K562 (cell line): Measurements from ENCODE around the gene ZNF488. TPM values are rescaled to one million over a fixed set of nuclear protein-coding genes. Genes with fewer than 3 reads are reported as not detected.
A peak's percentile ranks its signal among the peaks of the same experiment; 100 is the strongest.

Experiments used
- ATF1 ChIP-seq, 2 experiments: fragments of 450-650 bp in 1 of 2; IDR thresholded peaks; 2 replicates each; pipeline ENCODE4 v1.6.1; 2016; ENCODE audit warnings: missing compliant biosample characterization in 1 of 2, missing genetic modification characterization in 1 of 2
- CC2D1A ChIP-seq: fragments of 450-650 bp; IDR thresholded peaks from 2 replicates; pipeline ENCODE4 v1.6.1; 2017; ENCODE audit warnings: mild to moderate bottlenecking
- CEBPB ChIP-seq: fragments of 450-650 bp; IDR thresholded peaks from 2 replicates; pipeline ENCODE4 v1.6.1; 2016; ENCODE audit warnings: missing genetic modification characterization, missing compliant biosample characterization
- CEBPG ChIP-seq, 3 experiments: fragments of 200-800 bp in 1 of 3; sonication (Bioruptor generic) in 1 of 3; sonication (generic) in 1 of 3; formaldehyde crosslinking in 1 of 3; IDR thresholded peaks in 2 of 3; conservative IDR thresholded peaks in 1 of 3; 2 replicates each; pipeline versions ENCODE4 v1.6.1 to v1.8.0; 2016 to 2022; ENCODE audit warnings: missing compliant biosample characterization in 2 of 3, missing genetic modification characterization in 2 of 3, mild to moderate bottlenecking in 1 of 3, missing genetic modification reagents in 1 of 3
- FIP1L1 ChIP-seq: fragments of 200-400 bp; formaldehyde crosslinking; IDR thresholded peaks from 2 replicates; pipeline ENCODE4 v1.6.1; 2018; ENCODE audit warnings: mild to moderate bottlenecking, low read depth, low read length; ENCODE audit not compliant: poor library complexity, severe bottlenecking
- GABPA ChIP-seq: fragments of 200-800 bp; sonication (Bioruptor generic); conservative IDR thresholded peaks from 2 replicates; pipeline ENCODE4 v1.6.1; 2016; ENCODE audit warnings: low read depth, missing genetic modification characterization, missing compliant biosample characterization
- HEY1 ChIP-seq: fragments of 250-450 bp; sonication (Bioruptor Pico); IDR thresholded peaks from 2 replicates; pipeline ENCODE4 v1.5.0; 2020; ENCODE audit warnings: mild to moderate bottlenecking, moderate library complexity, borderline replicate concordance
- HNRNPH1 ChIP-seq: fragments of 200-400 bp; formaldehyde crosslinking; optimal IDR thresholded peaks from 2 replicates; pipeline ENCODE3; 2017; ENCODE audit warnings: low read depth, mild to moderate bottlenecking, low read length, moderate library complexity
- HNRNPUL1 ChIP-seq: fragments of 200-400 bp; formaldehyde crosslinking; IDR thresholded peaks from 2 replicates; pipeline ENCODE4 v1.6.1; 2017; ENCODE audit warnings: low read length
- KAT7 ChIP-seq: sonication (generic); formaldehyde crosslinking; IDR thresholded peaks from 2 replicates; pipeline ENCODE4 v1.8.0; 2022; ENCODE audit warnings: missing genetic modification reagents, mild to moderate bottlenecking, borderline replicate concordance
- MBD2 ChIP-seq: sonication (generic); IDR thresholded peaks from 2 replicates; pipeline ENCODE4 v1.6.1; 2016; ENCODE audit warnings: low read depth, borderline replicate concordance
- NR2F6 ChIP-seq: fragments of 450-650 bp; formaldehyde crosslinking; IDR thresholded peaks from 2 replicates; pipeline ENCODE4 v1.4.0; 2020; ENCODE audit warnings: mild to moderate bottlenecking
- RBM39 ChIP-seq: fragments of 200-400 bp; formaldehyde crosslinking; optimal IDR thresholded peaks from 2 replicates; pipeline ENCODE3; 2018; ENCODE audit warnings: low read depth, low read length
- RFX1 ChIP-seq: fragments of 450-650 bp; IDR thresholded peaks from 2 replicates; pipeline ENCODE4 v1.6.1; 2016; ENCODE audit warnings: mild to moderate bottlenecking, moderate library complexity
- SETDB1 ChIP-seq: IDR thresholded peaks from one replicate; pipeline ENCODE4 v1.6.1; 2012; ENCODE audit warnings: low read length, control low read depth, inconsistent platforms
- SMAD3 ChIP-seq: fragments of 450-650 bp; formaldehyde crosslinking; conservative IDR thresholded peaks from 2 replicates; pipeline ENCODE4 v1.4.0; 2020; ENCODE audit warnings: mild to moderate bottlenecking
- ZNF239 ChIP-seq: fragments of 250-450 bp; sonication (Bioruptor Pico); IDR thresholded peaks from 2 replicates; pipeline ENCODE4 v1.4.0; 2020; ENCODE audit warnings: mild to moderate bottlenecking
- ZNF282 ChIP-seq: sonication (generic); formaldehyde crosslinking; IDR thresholded peaks from 2 replicates; pipeline ENCODE4 v1.8.1; 2023; ENCODE audit warnings: missing genetic modification reagents
- polyA plus RNA-seq, 8 experiments: library from polyadenylated mRNA; depleted of rRNA in 4 of 8; stranded (reverse) in 5 of 8; unstranded in 3 of 8; fragments of >200 nt; fragmentation: Nextera tagmentation in 2 of 8; fragmentation: Illumina TruSeq in 1 of 8; extraction: Ambion mirVana in 2 of 8; extraction: Trizol in 1 of 8; gene quantifications; 2 replicates each; pipeline versions ENCODE4 v1.2.1 to v1.2.3, GENCODE V29; 2011 to 2014; ENCODE audit warnings: inconsistent platforms in 1 of 8, missing spikeins in 1 of 8
- total RNA-seq, 7 experiments: library from RNA; depleted of rRNA in 6 of 7; stranded (reverse); fragments of >200 nt in 6 of 7; fragmentation: Illumina TruSeq in 2 of 7; extraction: Trizol in 2 of 7; gene quantifications; 2 replicates each; pipeline versions ENCODE4 v1.2.1 to v1.2.3, GENCODE V29; 2011 to 2021; ENCODE audit warnings: low replicate concordance in 1 of 7
- TF ChIP-seq, protein P1 (sequence below): fragments of 450-650 bp; formaldehyde crosslinking; IDR thresholded peaks from 2 replicates; pipeline ENCODE4 v1.4.0; 2022; ENCODE audit warnings: missing genetic modification characterization
- TF ChIP-seq, protein P2 (sequence below): fragments of 250-450 bp; sonication (Bioruptor Pico); IDR thresholded peaks from 2 replicates; pipeline ENCODE4 v1.4.0; 2020; ENCODE audit warnings: mild to moderate bottlenecking, moderate library complexity, borderline replicate concordance
- TF ChIP-seq, protein P3 (sequence below): fragments of 200-800 bp; sonication (Bioruptor generic); IDR thresholded peaks from 2 replicates; pipeline ENCODE4 v1.6.1; 2017; ENCODE audit warnings: missing genetic modification characterization, missing compliant biosample characterization
- TF ChIP-seq, protein P4 (sequence below): fragments of 250-450 bp; sonication (Bioruptor Pico); IDR thresholded peaks from 2 replicates; pipeline ENCODE4 v1.4.0; 2020

ZNF488 gene
- total and polyA plus RNA-seq, 9 of the 15 experiments (the other 6 are each of a cell fraction or from before 2014, with no cell fraction given), result 0.03 to 0.09 (median 0.05) TPM; not detected in 3

DNA sequence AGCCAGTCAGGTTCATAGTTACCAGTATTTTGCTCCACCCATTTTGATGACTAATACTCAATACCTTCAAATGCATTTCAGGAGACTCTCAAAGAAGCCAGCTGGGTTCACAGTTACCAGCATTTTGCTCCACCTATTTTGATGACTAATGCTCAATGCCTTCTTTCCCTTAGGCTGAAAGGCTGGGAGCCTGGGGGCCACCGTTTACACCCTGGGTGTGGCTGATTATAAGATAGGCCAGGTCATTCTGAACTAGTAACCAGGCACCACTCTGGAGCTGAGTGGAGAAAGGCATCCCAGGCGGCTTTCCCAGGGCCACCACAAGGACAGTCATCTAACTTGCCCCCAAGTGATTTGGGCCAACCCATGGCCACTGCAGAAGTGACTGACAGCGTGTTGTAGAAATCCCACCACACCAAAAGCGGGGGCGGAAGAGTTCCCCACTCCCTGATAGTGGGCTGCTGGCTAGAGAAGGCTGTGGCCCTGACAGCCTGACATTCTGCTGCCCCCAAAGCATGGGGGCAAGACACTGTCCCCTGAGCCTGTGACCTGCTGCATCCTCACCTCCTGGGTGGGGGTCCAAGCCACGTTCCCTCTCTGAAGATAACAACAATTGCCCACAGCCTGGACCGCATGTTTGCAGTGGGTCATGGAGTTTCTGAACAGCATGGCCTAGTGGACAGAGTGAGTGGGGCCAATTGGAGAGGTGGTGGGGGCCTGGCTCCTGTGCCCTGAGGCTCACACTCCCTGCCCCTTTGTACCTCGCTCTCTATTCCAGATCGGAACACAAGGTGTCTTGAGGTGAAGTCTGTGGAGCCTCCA lies 23.0 kb upstream of the ZNF488 start (continued):
- TF ChIP-seq, protein P1, sequence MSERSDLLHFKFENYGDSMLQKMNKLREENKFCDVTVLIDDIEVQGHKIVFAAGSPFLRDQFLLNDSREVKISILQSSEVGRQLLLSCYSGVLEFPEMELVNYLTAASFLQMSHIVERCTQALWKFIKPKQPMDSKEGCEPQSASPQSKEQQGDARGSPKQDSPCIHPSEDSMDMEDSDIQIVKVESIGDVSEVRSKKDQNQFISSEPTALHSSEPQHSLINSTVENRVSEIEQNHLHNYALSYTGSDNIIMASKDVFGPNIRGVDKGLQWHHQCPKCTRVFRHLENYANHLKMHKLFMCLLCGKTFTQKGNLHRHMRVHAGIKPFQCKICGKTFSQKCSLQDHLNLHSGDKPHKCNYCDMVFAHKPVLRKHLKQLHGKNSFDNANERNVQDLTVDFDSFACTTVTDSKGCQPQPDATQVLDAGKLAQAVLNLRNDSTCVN (CRISPR knock-in tag), result no peak; the same call in 1 of the 2 replicates
- TF ChIP-seq RBM39 (no peak), NR2F6 (CRISPR knock-in tag) (no peak), CEBPG (CRISPR knock-in tag; IDR thresholded peaks at IDR 0.05) (no peak), CEBPG (tag; conservative IDR thresholded peaks at IDR 0.05 in 1 of 2, IDR thresholded peaks at IDR 0.05 in 1 of 2) (no peak), HNRNPH1 (no peak), MBD2 (0 out of 2 replicates have a peak, but pooled peaks have one; percentile 23), SMAD3 (CRISPR knock-in tag) (no peak), HEY1 (CRISPR knock-in tag) (no peak), GABPA (tag) (no peak), KAT7 (no peak), CC2D1A (no peak), ZNF282 (CRISPR knock-in tag) (no peak), ATF1 (CRISPR knock-in tag; IDR thresholded peaks at IDR 0.05) (no peak), ATF1 (tag; IDR thresholded peaks at IDR 0.05) (peak; percentile 33; the same call in 1 of the 2 replicates), SETDB1 (no peak), RFX1 (no peak; the same call in 1 of the 2 replicates), HNRNPUL1 (no peak), FIP1L1 (no peak), ZNF239 (CRISPR knock-in tag) (no peak), CEBPB (tag) (no peak)
- TF ChIP-seq, protein P2, sequence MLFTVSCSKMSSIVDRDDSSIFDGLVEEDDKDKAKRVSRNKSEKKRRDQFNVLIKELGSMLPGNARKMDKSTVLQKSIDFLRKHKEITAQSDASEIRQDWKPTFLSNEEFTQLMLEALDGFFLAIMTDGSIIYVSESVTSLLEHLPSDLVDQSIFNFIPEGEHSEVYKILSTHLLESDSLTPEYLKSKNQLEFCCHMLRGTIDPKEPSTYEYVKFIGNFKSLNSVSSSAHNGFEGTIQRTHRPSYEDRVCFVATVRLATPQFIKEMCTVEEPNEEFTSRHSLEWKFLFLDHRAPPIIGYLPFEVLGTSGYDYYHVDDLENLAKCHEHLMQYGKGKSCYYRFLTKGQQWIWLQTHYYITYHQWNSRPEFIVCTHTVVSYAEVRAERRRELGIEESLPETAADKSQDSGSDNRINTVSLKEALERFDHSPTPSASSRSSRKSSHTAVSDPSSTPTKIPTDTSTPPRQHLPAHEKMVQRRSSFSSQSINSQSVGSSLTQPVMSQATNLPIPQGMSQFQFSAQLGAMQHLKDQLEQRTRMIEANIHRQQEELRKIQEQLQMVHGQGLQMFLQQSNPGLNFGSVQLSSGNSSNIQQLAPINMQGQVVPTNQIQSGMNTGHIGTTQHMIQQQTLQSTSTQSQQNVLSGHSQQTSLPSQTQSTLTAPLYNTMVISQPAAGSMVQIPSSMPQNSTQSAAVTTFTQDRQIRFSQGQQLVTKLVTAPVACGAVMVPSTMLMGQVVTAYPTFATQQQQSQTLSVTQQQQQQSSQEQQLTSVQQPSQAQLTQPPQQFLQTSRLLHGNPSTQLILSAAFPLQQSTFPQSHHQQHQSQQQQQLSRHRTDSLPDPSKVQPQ (CRISPR knock-in tag), result no peak
- TF ChIP-seq, protein P3, sequence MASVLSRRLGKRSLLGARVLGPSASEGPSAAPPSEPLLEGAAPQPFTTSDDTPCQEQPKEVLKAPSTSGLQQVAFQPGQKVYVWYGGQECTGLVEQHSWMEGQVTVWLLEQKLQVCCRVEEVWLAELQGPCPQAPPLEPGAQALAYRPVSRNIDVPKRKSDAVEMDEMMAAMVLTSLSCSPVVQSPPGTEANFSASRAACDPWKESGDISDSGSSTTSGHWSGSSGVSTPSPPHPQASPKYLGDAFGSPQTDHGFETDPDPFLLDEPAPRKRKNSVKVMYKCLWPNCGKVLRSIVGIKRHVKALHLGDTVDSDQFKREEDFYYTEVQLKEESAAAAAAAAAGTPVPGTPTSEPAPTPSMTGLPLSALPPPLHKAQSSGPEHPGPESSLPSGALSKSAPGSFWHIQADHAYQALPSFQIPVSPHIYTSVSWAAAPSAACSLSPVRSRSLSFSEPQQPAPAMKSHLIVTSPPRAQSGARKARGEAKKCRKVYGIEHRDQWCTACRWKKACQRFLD, result no peak
- TF ChIP-seq, protein P4, sequence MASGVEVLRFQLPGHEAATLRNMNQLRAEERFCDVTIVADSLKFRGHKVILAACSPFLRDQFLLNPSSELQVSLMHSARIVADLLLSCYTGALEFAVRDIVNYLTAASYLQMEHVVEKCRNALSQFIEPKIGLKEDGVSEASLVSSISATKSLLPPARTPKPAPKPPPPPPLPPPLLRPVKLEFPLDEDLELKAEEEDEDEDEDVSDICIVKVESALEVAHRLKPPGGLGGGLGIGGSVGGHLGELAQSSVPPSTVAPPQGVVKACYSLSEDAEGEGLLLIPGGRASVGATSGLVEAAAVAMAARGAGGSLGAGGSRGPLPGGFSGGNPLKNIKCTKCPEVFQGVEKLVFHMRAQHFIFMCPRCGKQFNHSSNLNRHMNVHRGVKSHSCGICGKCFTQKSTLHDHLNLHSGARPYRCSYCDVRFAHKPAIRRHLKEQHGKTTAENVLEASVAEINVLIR, result no peak
